SU-DHL-6 (cell line): ENCODE measurements around the gene FAM237A.

Source experiments
- CTCF ChIP-seq: fragments of 200-600 bp; sonication (generic); IDR thresholded peaks from one replicate; pipeline ENCODE4 v1.5.1; 2017; ENCODE audit warnings: antibody characterized with exemption, mild to moderate bottlenecking, low read length, moderate library complexity; ENCODE audit not compliant: insufficient read depth, poor library complexity, severe bottlenecking
- EZH2phosphoT487 ChIP-seq: fragments of 200-600 bp; sonication (generic), shearing (Covaris generic); conservative IDR thresholded peaks from 2 replicates; pipeline ENCODE4 v1.6.1; 2018; ENCODE audit warnings: mild to moderate bottlenecking, antibody characterized with exemption, low read length, moderate library complexity, mixed read lengths

- TF ChIP-seq CTCF (no peak), EZH2phosphoT487 (no peak)
Observed at GRCh38 chr2:206641226-206641625, 1.1 kb upstream of the FAM237A start.
